ENCODE data around the gene OLA1.

Gene OLA1

DNA sequence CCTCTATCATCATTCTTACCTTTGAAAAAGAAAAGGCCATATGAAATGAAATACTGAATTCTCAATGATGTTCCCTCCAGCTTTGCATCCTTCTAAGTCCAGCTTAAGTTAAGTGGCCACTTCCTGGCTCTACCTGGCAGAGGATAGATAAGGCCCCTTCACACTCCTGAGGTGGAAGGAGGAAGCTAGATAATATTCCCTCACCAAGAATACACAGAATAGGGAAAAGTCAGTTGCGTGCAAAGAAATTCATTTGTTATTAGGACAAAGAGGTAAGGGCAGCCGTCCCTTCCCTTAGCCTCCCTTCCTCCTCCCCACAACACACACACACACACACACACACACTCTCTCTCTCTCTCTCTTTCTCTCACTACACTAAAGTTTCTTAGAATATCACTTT is 37.5 kb downstream of the OLA1 start:
- Histone ChIP-seq H3K27me3 (ENCODE audit: control insufficient read depth, low read length) (no peaks in the 10 kb centered on the region), H3K9me3 (ENCODE audit: control insufficient read depth, insufficient read depth, low read length) (no peaks in the 10 kb centered on the region), H3K4me2 (ENCODE audit: low read length) (no peak overlapping the region), H3K36me3 (ENCODE audit: control insufficient read depth, low read length) (peaks cover 14% of the 10 kb centered on the region), H3K27ac (ENCODE audit: low read depth, low read length) (no peak overlapping the region), H3K79me2 (ENCODE audit: control insufficient read depth, low read length) (peaks cover 50% of the 10 kb centered on the region), H3F3A (ENCODE audit: control insufficient read depth, insufficient read depth) (no peaks in the 10 kb centered on the region), H3K4me3 (ENCODE audit: low read length) (no peak overlapping the region), H4K20me1 (ENCODE audit: control insufficient read depth, insufficient read depth, low read depth, low read length) (no peaks in the 10 kb centered on the region), H3K4me1 (ENCODE audit: control insufficient read depth, low read length) (no peaks in the 10 kb centered on the region), H3K9me2 (replicated peaks; ENCODE audit: control insufficient read depth, low read length) (no peaks in the 10 kb centered on the region)
- TF ChIP-seq EZH2phosphoT487 (IDR thresholded peaks at IDR 0.05; ENCODE audit: borderline replicate concordance, low read length): no peak
- TF ChIP-seq, protein P1, sequence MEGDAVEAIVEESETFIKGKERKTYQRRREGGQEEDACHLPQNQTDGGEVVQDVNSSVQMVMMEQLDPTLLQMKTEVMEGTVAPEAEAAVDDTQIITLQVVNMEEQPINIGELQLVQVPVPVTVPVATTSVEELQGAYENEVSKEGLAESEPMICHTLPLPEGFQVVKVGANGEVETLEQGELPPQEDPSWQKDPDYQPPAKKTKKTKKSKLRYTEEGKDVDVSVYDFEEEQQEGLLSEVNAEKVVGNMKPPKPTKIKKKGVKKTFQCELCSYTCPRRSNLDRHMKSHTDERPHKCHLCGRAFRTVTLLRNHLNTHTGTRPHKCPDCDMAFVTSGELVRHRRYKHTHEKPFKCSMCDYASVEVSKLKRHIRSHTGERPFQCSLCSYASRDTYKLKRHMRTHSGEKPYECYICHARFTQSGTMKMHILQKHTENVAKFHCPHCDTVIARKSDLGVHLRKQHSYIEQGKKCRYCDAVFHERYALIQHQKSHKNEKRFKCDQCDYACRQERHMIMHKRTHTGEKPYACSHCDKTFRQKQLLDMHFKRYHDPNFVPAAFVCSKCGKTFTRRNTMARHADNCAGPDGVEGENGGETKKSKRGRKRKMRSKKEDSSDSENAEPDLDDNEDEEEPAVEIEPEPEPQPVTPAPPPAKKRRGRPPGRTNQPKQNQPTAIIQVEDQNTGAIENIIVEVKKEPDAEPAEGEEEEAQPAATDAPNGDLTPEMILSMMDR (IDR thresholded peaks at IDR 0.05; ENCODE audit: low read depth, low read length, poor library complexity, severe bottlenecking): no peak

DNA sequence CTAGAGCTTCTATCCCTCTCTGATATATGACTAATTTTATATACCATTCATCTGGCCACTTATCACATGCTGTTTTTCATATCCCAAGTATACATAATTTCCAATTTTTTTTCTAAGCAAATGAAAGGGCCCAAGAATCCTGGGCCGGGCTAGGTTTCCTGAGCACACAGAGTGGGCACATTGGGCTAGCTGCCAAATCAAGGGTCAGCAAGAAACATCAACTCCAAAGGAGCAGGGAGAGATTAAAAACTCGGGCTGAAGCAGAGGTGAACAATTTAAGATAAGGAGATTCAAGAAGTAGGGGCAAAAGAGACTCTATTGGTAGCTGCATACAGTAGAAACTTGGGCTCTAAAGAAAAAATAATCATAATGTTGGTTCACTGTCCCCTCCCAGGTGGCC is 39.0 kb downstream of the OLA1 start:
- Histone ChIP-seq H3K79me2 (ENCODE audit: control insufficient read depth, low read length) (peaks cover 59% of the 10 kb centered on the region), H4K20me1 (ENCODE audit: control insufficient read depth, insufficient read depth, low read depth, low read length) (no peaks in the 10 kb centered on the region), H3K4me3 (ENCODE audit: low read length) (no peak overlapping the region), H3K27me3 (ENCODE audit: control insufficient read depth, low read length) (no peaks in the 10 kb centered on the region), H3F3A (ENCODE audit: control insufficient read depth, insufficient read depth) (no peaks in the 10 kb centered on the region), H3K9me3 (ENCODE audit: control insufficient read depth, insufficient read depth, low read length) (no peaks in the 10 kb centered on the region), H3K27ac (ENCODE audit: low read depth, low read length) (no peak overlapping the region), H3K9me2 (replicated peaks; ENCODE audit: control insufficient read depth, low read length) (no peaks in the 10 kb centered on the region), H3K4me1 (ENCODE audit: control insufficient read depth, low read length) (no peaks in the 10 kb centered on the region), H3K4me2 (ENCODE audit: low read length) (no peak overlapping the region), H3K36me3 (ENCODE audit: control insufficient read depth, low read length) (peaks cover 14% of the 10 kb centered on the region)
- TF ChIP-seq EZH2phosphoT487 (IDR thresholded peaks at IDR 0.05; ENCODE audit: borderline replicate concordance, low read length): no peak
- TF ChIP-seq, protein P1 (IDR thresholded peaks at IDR 0.05; ENCODE audit: low read depth, low read length, poor library complexity, severe bottlenecking): no peak

DNA sequence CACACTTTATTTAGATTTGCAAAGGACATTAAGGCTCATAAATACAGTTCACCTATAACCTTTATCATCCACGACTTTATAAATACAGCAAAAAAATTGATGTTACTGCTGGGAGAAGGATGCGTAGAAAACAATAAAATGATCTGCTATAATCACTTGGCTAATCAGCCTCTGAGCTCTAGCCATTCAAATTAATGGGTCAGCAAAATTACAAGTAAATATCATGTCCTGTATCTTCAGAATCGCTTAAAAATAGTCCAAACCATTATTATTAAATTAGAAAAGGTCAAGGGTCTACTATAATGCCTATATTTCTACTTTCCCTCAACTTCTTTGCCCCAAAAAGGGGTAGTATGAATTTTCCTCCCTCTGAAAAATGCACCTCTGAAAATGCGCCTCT is 40.3 kb downstream of the OLA1 start:
- H3K36me3 ChIP-seq (ENCODE audit: control insufficient read depth, low read length): peaks cover 10% of the 10 kb centered on the region
- no peaks in the 10 kb centered on the region for H3F3A ChIP-seq (ENCODE audit: control insufficient read depth, insufficient read depth)
- H3K9me2 ChIP-seq (replicated peaks; ENCODE audit: control insufficient read depth, low read length): no peaks in the 10 kb centered on the region
- no peak for TF ChIP-seq EZH2phosphoT487 (IDR thresholded peaks at IDR 0.05; ENCODE audit: borderline replicate concordance, low read length)
- TF ChIP-seq, protein P1 (IDR thresholded peaks at IDR 0.05; ENCODE audit: low read depth, low read length, poor library complexity, severe bottlenecking): no peak
- peaks cover 59% of the 10 kb centered on the region for H3K79me2 ChIP-seq (ENCODE audit: control insufficient read depth, low read length)
- H3K27me3 ChIP-seq (ENCODE audit: control insufficient read depth, low read length): no peaks in the 10 kb centered on the region
- H3K9me3 ChIP-seq (ENCODE audit: control insufficient read depth, insufficient read depth, low read length): no peaks in the 10 kb centered on the region
- H4K20me1 ChIP-seq (ENCODE audit: control insufficient read depth, insufficient read depth, low read depth, low read length): no peaks in the 10 kb centered on the region
- H3K27ac ChIP-seq (ENCODE audit: low read depth, low read length): no peak overlapping the region
- no peak overlapping the region for H3K4me3 ChIP-seq (ENCODE audit: low read length)
- H3K4me2 ChIP-seq (ENCODE audit: low read length): no peak overlapping the region
- no peaks in the 10 kb centered on the region for H3K4me1 ChIP-seq (ENCODE audit: control insufficient read depth, low read length)

DNA sequence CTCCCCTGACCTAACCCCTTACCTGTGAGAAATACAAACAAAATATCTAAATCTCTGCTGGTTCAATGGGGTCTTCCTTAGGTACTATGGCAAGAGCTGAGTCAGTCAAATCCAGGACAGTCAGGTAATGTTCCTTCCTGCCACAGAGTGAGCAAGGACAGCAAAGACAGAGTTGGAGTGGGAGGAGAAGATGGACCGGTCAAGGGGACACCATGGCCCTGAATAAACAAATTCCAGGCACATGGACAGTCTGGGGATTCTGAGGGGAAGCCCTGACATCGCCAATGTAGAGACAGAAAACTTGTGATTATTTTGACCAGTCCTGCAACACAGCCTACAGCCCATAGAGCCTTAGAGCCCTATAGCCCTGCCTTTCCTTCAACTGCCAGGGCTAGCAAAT is 42.8 kb downstream of the OLA1 start:
- Histone ChIP-seq H3K27ac (ENCODE audit: low read depth, low read length) (no peak overlapping the region), H4K20me1 (ENCODE audit: control insufficient read depth, insufficient read depth, low read depth, low read length) (peaks cover 7% of the 10 kb centered on the region; the same call in 1 of the 2 replicates), H3K36me3 (ENCODE audit: control insufficient read depth, low read length) (peaks cover 15% of the 10 kb centered on the region), H3K4me3 (ENCODE audit: low read length) (no peak overlapping the region), H3K79me2 (ENCODE audit: control insufficient read depth, low read length) (peaks cover 73% of the 10 kb centered on the region), H3K4me2 (ENCODE audit: low read length) (no peak overlapping the region), H3K9me2 (replicated peaks; ENCODE audit: control insufficient read depth, low read length) (no peaks in the 10 kb centered on the region), H3K27me3 (ENCODE audit: control insufficient read depth, low read length) (no peaks in the 10 kb centered on the region), H3K9me3 (ENCODE audit: control insufficient read depth, insufficient read depth, low read length) (no peaks in the 10 kb centered on the region), H3K4me1 (ENCODE audit: control insufficient read depth, low read length) (no peaks in the 10 kb centered on the region), H3F3A (ENCODE audit: control insufficient read depth, insufficient read depth) (no peaks in the 10 kb centered on the region)
- no peak for TF ChIP-seq EZH2phosphoT487 (IDR thresholded peaks at IDR 0.05; ENCODE audit: borderline replicate concordance, low read length)
- TF ChIP-seq, protein P1 (IDR thresholded peaks at IDR 0.05; ENCODE audit: low read depth, low read length, poor library complexity, severe bottlenecking): no peak
